ENCODE results near the gene ARHGEF7.

The ARHGEF7 gene

GRCh38 chr13:111278743-111279652 lies 163.9 kb downstream of the ARHGEF7 start:
- no peak for DNase-seq (ENCODE audit: low read depth)

GRCh38 chr13:111280226-111280625 lies 165.1 kb downstream of the ARHGEF7 start:
- DNase-seq (ENCODE audit: low read depth) = no peak

DNA sequence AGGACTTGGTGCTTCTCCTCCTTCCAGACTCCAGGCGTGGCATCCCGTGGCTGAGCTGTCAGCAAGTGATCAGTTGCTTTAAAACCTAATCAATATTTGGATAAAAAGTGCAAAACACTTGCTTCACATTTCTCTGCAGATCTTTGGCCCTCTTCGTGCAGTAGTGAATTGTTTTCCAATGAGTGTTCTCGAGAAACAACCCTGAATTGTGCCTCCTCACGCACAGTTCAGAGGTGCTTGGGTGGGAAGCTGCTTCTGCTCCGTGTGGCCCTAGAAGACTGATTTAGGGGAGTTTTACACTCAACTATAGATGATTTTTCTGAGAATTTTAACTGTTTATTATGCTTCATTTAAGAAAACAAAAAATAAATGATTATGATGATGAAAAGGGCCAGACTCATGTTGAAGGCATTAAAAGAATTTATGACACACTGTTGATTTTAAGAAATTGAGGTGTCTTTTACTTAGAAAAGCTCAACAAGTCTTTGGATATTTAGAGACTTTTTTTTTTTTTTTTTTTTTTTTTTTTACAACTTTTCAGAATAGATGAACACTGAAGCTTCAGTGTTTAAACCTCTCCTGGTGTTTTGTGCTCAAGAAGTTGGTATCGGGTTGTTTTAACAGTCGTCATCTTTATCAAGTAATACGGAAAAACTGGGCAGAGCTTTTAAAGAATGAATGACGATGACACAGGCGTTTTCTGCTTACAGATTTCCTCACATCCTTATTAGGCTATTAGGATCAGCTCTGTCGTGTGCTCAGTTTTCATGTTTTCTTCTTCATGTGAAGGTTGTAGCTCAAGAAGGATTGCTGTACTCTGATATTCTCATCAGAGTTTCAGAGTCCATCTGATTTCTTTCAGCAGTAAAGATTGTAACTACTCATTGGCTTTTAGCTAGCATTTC lies 165.8 kb downstream of the ARHGEF7 start:
- no peak for DNase-seq (ENCODE audit: low read depth)

- no peak for DNase-seq (ENCODE audit: low read depth)
Measured at GRCh38 chr13:111281751-111282311, 166.7 kb downstream of the ARHGEF7 start.

DNA sequence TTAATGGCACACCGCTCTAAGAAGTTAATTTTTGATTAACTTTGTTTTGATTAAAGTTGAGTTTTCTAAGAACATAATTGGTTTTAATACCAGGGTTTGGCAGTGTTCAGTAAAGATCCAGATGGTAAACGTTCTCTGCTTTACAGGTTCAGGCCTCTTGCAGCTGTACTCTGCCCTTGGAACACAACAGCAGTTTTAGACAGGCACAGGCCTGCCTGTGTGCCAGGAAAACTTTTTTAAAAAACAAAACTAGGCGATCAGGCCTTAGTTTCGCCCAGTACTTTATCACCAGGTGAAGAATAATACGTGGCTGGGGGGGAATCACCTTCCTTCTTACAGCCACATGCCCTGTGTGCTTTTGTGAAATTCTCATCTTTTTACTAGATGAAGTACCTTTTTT lies 167.3 kb downstream of the ARHGEF7 start:
- DNase-seq (ENCODE audit: low read depth) = no peak

DNA sequence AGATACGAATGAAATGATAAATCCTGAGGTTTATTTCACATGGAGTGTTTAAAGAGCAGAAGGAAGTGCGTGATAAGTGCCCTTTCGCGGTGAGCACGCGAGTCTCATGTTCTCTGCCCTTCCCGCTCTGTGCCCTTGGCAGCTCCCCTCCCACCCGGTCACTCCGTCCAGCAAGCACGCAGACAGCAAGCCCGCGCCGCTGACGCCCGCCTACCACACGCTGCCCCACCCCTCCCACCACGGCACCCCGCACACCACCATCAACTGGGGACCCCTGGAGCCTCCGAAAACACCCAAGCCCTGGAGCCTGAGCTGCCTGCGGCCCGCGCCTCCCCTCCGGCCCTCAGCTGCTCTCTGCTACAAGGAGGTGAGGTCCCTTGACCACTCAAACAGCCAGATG lies 167.9 kb downstream of the ARHGEF7 start:
- no peak for DNase-seq (ENCODE audit: low read depth)

GRCh38 chr13:111283457-111283856 lies 168.3 kb downstream of the ARHGEF7 start:
- no peak for DNase-seq (ENCODE audit: low read depth)

DNA sequence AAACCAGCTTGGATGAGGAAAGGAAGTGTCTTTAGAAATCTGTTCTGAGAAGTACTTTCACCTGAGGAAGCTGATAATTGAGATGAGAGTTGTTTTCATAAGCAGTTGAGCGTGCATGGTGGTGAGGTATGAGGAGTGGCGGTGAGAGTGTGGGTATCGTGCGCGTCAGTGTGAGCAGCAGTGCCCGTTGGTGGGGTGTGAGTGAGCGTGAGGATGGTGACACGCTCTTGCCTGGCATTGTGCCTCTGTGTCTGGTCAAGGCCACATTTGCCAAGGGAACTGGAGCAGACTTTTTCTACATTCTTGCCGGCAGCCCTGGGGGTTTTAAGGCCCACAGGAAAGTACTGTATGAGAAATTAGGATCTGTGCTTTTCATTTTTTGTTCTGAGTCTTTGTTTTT lies 168.9 kb downstream of the ARHGEF7 start:
- no peak for DNase-seq (ENCODE audit: low read depth)

- no peak for DNase-seq (ENCODE audit: low read depth)
Measured at GRCh38 chr13:111284565-111284964, 169.5 kb downstream of the ARHGEF7 start.

DNA sequence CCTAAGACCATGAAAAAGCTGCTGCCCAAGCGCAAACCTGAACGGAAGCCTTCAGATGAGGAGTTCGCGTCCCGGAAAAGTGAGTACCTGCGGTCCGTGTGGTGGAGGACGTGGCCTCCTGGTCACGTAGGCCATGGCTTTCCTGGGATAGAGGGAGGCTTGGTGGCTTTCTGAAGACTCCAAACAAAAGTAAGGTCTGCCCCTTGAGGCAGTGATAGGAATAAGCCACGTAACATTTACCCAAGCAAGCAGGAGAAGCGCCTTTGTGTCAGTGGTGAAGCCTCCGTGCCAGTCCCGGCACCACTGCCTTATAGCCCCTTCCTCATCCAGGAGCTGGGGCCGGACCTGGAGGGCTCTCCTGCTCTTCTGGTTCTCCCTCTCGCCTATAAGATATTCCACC lies 171.1 kb downstream of the ARHGEF7 start:
- DNase-seq (ENCODE audit: low read depth) = no peak

DNA sequence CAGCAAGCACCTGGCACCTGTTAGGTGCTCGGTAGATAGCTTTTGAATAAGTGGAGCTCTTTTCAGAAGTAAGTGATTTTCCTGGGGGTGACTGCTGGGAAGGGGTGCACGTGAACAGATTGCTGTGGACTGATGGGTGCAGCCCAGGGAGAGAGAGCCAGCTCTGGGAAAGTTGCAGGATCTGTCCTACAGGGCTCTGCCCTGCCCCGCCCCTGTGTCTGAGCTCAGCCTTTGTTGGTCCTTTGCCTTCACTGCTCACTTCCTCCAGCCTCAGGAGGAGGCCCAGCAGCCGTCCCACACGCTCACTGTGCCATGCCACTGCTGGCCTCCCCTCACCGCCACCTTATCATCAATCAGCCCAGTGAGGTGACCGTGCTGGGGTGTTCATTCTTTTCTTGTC lies 171.6 kb downstream of the ARHGEF7 start:
- DNase-seq (ENCODE audit: low read depth) = no peak

DNA sequence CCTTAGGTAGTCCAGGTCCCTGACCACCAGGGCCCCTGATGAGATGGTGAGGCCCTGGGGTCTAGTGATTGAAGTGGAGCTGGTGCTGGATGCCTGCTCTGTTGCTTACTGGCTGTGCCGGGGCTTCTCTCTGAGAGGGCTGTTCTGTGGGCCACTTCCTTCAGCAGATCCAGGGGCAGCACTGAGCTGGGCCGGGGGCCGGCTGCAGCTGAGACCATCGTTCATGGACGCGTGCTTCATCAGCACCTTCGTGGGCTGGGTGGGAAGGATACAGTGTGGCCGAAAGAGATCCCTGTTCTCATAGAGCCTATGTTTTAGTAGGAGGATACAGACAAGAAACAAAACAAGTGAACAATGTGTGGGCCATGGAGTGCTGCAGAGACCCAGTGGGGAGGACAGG lies 172.1 kb downstream of the ARHGEF7 start:
- DNase-seq (ENCODE audit: low read depth) = no peak

DNA sequence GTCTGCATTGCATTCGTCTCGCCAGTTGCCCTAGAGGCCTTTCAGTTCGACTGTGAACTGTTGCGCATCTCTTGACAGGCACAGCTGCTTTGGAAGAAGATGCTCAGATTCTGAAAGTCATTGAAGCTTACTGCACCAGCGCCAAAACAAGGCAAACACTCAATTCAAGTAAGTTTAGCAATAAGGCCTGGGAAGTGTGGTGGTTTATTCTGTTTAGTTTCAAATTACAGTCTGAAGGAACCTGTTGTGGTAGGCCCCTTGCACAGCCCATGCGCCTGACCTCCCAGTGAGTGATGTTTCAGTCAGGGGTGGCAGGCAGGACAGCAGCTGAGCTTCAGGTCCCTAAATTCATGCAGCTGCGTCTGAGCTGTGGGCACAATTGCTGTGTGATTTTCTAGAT lies 173.2 kb downstream of the ARHGEF7 start:
- DNase-seq (ENCODE audit: low read depth) = no peak

DNA sequence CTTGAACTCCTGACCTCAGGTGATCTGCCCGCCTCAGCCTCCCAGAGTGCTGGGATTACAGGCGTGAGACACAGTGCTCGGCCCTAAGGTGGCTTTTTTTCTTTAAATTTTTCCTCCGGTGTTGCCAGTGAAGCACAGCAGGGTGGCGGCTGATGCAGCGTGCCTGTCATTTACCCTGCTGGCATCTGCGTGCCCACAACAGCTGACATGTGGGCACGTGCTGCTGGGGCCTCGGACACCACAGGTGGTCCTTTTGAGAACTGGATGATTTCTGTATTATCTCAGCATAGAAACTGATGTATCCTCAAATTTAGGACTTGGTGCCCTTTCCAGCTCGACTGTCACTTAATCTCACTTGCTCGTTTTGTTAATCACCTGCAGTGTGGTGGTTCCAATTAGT lies 174.1 kb downstream of the ARHGEF7 start:
- DNase-seq (ENCODE audit: low read depth) = no peak

DNA sequence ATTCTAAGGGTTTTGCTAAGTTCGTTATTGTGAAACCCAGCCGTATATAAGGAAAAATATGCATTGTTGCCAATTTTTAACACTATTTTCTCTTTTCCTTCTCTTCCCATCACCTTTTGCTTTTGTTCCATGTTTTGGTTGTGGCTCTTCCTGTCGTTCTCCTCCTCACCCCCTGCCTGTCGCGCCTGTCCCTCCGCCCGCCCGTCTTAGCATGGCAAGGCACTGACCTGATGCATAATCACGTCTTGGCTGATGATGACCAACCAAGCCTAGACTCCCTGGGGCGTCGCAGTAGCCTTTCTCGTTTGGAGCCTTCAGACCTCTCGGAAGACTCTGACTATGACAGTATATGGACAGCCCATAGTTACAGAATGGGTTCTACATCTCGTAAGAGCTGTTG lies 176.8 kb downstream of the ARHGEF7 start:
- DNase-seq (ENCODE audit: low read depth) = no peak

DNA sequence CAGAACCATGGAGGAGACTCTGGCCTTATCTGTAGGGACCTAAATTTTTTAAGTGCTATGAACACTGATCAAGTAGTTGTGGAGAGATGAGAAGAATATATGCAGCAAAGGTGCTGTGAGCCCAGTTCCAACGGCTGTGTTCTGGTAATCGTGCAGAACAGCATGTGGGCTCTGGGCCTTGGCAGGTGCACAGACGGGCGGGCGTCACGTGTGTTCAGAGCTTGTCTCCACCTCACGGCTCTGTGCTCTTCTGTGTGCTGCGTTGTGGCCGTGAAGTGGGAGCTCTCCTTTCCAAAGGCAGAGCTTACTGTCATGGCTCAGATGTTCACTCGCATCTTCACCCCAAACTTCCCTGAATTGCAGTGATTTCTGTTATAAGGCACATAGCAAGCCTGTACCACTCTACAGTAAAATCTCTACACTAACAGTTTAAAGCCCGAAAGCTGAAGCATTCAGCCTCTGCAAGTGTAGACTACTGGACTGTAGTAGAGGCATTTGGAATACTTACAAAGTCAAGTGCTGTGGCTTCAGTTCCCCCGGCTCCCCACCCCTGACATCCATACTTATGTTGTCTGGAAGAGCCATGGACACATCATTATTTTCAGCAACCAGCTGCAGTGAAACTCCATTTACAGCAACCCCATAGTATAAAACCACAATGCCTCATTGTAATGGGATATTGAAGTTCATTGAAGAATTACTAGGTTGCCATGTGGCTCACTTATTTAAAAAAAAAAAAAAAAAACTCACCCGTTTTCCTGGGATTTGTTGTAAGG lies 177.8 kb downstream of the ARHGEF7 start:
- no peak for DNase-seq (ENCODE audit: low read depth)

GRCh38 chr13:111295886-111296285 lies 180.8 kb downstream of the ARHGEF7 start:
- no peak for DNase-seq (ENCODE audit: low read depth)

- DNase-seq (ENCODE audit: low read depth) = no peak
Measured at GRCh38 chr13:111296417-111296816, 181.3 kb downstream of the ARHGEF7 start.

DNA sequence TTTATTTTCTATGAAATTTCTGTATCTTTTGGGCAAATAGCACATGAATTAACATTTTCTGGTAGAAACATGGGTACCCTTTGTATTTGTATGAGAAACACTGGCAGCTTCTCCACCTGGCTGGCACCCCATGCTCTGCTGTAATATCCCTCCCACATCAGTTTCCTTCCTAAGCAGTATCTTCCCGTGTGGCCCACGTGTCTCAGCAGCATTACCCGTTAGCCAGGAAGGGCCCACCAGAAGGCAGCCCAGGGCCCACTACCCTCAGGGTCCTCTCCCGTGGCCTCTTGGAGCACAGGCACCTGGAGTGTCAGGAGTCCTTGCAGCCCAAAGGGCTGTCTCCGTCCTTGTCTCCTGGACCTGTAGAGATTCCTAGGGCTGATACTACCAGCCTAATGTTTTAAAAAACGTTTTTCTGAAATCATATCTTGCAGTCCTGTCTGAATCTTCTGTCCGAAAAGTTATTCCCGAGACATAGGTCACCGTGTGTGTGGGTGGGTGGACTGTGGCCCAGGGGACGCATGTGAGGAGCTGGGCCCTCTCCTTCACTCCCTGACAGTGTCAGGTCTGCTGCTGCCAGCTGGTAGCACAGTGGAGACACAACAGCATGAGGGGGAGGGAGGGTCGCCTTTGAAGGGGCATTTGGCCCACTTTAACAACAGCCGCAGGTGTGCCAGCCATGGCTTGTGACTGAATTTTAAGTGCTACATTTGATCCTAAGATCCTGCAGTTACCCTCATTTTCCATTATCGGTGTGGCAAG lies 183.3 kb downstream of the ARHGEF7 start:
- no peak for DNase-seq (ENCODE audit: low read depth)

DNA sequence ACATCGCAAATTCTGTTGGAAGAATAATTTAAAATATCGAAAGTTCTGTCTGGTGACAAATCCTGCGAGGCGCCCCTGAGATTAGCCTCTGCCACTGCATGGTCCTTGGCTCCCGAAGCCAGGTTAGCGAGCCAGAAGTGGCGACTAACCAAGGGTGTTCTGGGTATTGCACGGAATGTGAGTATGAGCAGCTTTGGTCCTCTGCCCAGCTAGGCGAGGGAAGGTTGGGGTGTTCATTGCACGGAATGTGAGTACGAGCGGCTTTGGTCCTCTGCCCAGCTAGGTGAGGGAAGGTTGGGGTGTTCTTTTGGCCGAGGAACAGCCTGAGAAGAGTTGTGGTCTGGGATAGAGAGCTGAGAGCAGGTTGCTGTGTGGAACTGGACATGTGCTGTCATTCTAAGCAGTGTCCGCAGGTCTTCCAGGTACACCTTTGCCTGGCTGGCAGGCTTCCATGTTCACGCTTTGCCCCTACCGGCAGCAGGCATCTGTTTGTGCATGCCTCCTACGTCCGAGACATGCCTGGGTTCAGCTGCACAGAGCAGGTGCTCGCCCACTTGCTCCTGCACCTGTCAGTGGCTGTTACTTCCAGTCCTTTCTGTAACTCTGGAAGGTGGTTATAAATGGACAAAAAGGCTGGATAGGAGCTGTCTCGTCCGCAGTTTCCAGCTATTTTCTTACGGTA lies 187.1 kb downstream of the ARHGEF7 start:
- no peak for DNase-seq (ENCODE audit: low read depth)

DNA sequence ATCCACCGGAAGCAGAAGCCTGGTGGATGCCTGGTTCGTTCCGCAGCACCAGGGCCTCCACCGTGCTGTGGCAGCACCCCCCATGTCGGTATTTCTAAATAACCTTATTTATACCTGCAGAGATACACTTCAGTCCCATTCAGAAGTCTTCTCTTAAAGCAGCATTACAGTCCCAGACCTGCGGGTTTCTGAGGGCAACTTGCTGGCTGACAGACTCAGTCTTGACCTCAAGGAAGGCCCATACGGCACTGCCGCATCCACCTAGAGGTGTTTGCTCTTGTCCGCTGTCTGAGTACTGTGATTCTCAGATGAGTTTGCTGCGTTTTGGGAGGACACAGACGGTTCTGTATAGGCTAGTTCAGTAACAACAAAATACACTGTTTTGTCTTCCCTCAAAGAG lies 188.4 kb downstream of the ARHGEF7 start:
- no peak for DNase-seq (ENCODE audit: low read depth)
